Peyer's patch (tissue), 4 donors: Measurements from ENCODE around the gene CNOT10.
"Not testable (repeated sequence)": the region's sequence is repeated elsewhere in the genome, so short reads cannot be mapped to it uniquely, and the experiment has no call there.

Source experiments
- CTCF ChIP-seq, 6 experiments: fragments of 450-650 bp in 4 of 6; fragments of 200-600 bp in 2 of 6; sonication (generic) in 1 of 6; IDR thresholded peaks; one replicate each; pipeline ENCODE4 v1.5.1; 2017 to 2019; ENCODE audit warnings: antibody characterized with exemption in 6 of 6, mild to moderate bottlenecking in 3 of 6, moderate library complexity in 1 of 6
- POLR2A ChIP-seq, 2 donors: fragments of 450-650 bp; IDR thresholded peaks; one replicate each; pipeline ENCODE4 v1.5.1; 2017; ENCODE audit warnings: antibody characterized with exemption in 2 of 2, mild to moderate bottlenecking in 2 of 2, moderate library complexity in 2 of 2

GRCh38 chr3:32743470-32743869, 58.5 kb downstream of the CNOT10 start:
- not testable (repeated sequence) for TF ChIP-seq CTCF, POLR2A (IDR thresholded peaks at IDR 0.05)
